IMR-90 (cell line): ENCODE data around the gene SLC1A1.
"Not testable (repeated sequence)": the region's sequence is repeated elsewhere in the genome, so short reads cannot be mapped to it uniquely, and the experiment has no call there.

ENCODE experiments used
- BHLHE40 ChIP-seq: fragments of 150-350 bp; IDR thresholded peaks from 2 replicates; pipeline ENCODE4 v1.6.1; 2016; ENCODE audit warnings: mild to moderate bottlenecking, low read depth, low read length
- CEBPB ChIP-seq: IDR thresholded peaks from 2 replicates; pipeline ENCODE4 v1.6.1; 2012; ENCODE audit warnings: low read depth, low read length, improper control_type of control experiment
- FOS ChIP-seq: fragments of 150-350 bp; IDR thresholded peaks from 2 replicates; pipeline ENCODE4 v1.6.1; 2016; ENCODE audit warnings: low read depth, low read length
- MAFK ChIP-seq: IDR thresholded peaks from 2 replicates; pipeline ENCODE4 v1.6.1; 2012; ENCODE audit warnings: low read depth, low read length, improper control_type of control experiment
- MAZ ChIP-seq: IDR thresholded peaks from 2 replicates; pipeline ENCODE4 v1.6.1; 2012; ENCODE audit warnings: low read depth, mild to moderate bottlenecking, low read length, improper control_type of control experiment, moderate library complexity, borderline replicate concordance
- POLR2A ChIP-seq: IDR thresholded peaks from 2 replicates; pipeline ENCODE4 v1.6.1; 2012; ENCODE audit warnings: mild to moderate bottlenecking, low read depth, low read length
- RAD21 ChIP-seq: IDR thresholded peaks from 2 replicates; pipeline ENCODE4 v1.6.1; 2012; ENCODE audit warnings: low read length, improper control_type of control experiment
- RCOR1 ChIP-seq: IDR thresholded peaks from 2 replicates; pipeline ENCODE4 v1.6.1; 2012; ENCODE audit warnings: mild to moderate bottlenecking, low read length, improper control_type of control experiment; ENCODE audit not compliant: insufficient replicate concordance
- RFX5 ChIP-seq: IDR thresholded peaks from 2 replicates; pipeline ENCODE4 v1.8.0; 2012; ENCODE audit warnings: low read depth, mild to moderate bottlenecking, low read length, moderate library complexity
- SMC3 ChIP-seq: fragments of 150-350 bp; IDR thresholded peaks from 2 replicates; pipeline ENCODE4 v1.6.1; 2016; ENCODE audit warnings: low read depth, mild to moderate bottlenecking, antibody characterized with exemption, low read length, moderate library complexity
- TF ChIP-seq, protein P1 (sequence below): conservative IDR thresholded peaks from 2 replicates; pipeline ENCODE4 v1.5.1; 2012; ENCODE audit warnings: mild to moderate bottlenecking, low read depth, low read length, improper control_type of control experiment

GRCh38 chr9:4531355-4531754 lies 41.1 kb downstream of the SLC1A1 start:
- TF ChIP-seq RCOR1, POLR2A, RAD21, SMC3, MAFK, BHLHE40, MAZ, CEBPB, FOS, RFX5: not testable (repeated sequence)
- TF ChIP-seq, protein P1, sequence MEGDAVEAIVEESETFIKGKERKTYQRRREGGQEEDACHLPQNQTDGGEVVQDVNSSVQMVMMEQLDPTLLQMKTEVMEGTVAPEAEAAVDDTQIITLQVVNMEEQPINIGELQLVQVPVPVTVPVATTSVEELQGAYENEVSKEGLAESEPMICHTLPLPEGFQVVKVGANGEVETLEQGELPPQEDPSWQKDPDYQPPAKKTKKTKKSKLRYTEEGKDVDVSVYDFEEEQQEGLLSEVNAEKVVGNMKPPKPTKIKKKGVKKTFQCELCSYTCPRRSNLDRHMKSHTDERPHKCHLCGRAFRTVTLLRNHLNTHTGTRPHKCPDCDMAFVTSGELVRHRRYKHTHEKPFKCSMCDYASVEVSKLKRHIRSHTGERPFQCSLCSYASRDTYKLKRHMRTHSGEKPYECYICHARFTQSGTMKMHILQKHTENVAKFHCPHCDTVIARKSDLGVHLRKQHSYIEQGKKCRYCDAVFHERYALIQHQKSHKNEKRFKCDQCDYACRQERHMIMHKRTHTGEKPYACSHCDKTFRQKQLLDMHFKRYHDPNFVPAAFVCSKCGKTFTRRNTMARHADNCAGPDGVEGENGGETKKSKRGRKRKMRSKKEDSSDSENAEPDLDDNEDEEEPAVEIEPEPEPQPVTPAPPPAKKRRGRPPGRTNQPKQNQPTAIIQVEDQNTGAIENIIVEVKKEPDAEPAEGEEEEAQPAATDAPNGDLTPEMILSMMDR: not testable (repeated sequence)
